ENCODE results near the gene OS9.

Gene OS9

GRCh38 chr12:57755454-57756372 lies 61.8 kb downstream of the OS9 start:
- Mint-ChIP-seq H3K9me3 (no peaks in the 10 kb centered on the region), H3K36me3 (ENCODE audit: low read depth) (peaks cover 26% of the 10 kb centered on the region), H3K27me3 (no peaks in the 10 kb centered on the region), H3K4me1 (ENCODE audit: low read depth) (peaks cover 55% of the 10 kb centered on the region), H3K27ac (peak overlapping the region; percentile 69), H3K4me3 (peak overlapping the region; percentile 81)

GRCh38 chr12:57756406-57757341 lies 62.7 kb downstream of the OS9 start:
- peak overlapping the region; percentile 81 for H3K4me3 Mint-ChIP-seq
- H3K36me3 Mint-ChIP-seq (ENCODE audit: low read depth): peaks cover 25% of the 10 kb centered on the region
- H3K4me1 Mint-ChIP-seq (ENCODE audit: low read depth): peaks cover 46% of the 10 kb centered on the region
- peak overlapping the region; percentile 69 for H3K27ac Mint-ChIP-seq
- no peaks in the 10 kb centered on the region for H3K27me3 Mint-ChIP-seq
- no peaks in the 10 kb centered on the region for H3K9me3 Mint-ChIP-seq

GRCh38 chr12:57757771-57758170 lies 63.8 kb downstream of the OS9 start:
- H3K4me3 Mint-ChIP-seq: no peak overlapping the region
- no peaks in the 10 kb centered on the region for H3K9me3 Mint-ChIP-seq
- H3K4me1 Mint-ChIP-seq (ENCODE audit: low read depth): peaks cover 39% of the 10 kb centered on the region
- H3K27ac Mint-ChIP-seq: no peak overlapping the region
- no peaks in the 10 kb centered on the region for H3K27me3 Mint-ChIP-seq
- peaks cover 31% of the 10 kb centered on the region for H3K36me3 Mint-ChIP-seq (ENCODE audit: low read depth)

- no peak overlapping the region for H3K4me3 Mint-ChIP-seq
- peaks cover 35% of the 10 kb centered on the region for H3K4me1 Mint-ChIP-seq (ENCODE audit: low read depth)
- no peak overlapping the region for H3K27ac Mint-ChIP-seq
- H3K27me3 Mint-ChIP-seq: peaks cover 3% of the 10 kb centered on the region
- peaks cover 41% of the 10 kb centered on the region for H3K36me3 Mint-ChIP-seq (ENCODE audit: low read depth)
- H3K9me3 Mint-ChIP-seq: no peaks in the 10 kb centered on the region
These were observed 64.8 kb downstream of the OS9 start for GRCh38 chr12:57758552-57759359.

- Mint-ChIP-seq H3K4me3 (no peak overlapping the region), H3K4me1 (ENCODE audit: low read depth) (peaks cover 34% of the 10 kb centered on the region), H3K36me3 (ENCODE audit: low read depth) (peaks cover 48% of the 10 kb centered on the region), H3K27me3 (peaks cover 7% of the 10 kb centered on the region), H3K9me3 (no peaks in the 10 kb centered on the region), H3K27ac (no peak overlapping the region)
These were observed 65.5 kb downstream of the OS9 start for GRCh38 chr12:57759360-57759980.

DNA sequence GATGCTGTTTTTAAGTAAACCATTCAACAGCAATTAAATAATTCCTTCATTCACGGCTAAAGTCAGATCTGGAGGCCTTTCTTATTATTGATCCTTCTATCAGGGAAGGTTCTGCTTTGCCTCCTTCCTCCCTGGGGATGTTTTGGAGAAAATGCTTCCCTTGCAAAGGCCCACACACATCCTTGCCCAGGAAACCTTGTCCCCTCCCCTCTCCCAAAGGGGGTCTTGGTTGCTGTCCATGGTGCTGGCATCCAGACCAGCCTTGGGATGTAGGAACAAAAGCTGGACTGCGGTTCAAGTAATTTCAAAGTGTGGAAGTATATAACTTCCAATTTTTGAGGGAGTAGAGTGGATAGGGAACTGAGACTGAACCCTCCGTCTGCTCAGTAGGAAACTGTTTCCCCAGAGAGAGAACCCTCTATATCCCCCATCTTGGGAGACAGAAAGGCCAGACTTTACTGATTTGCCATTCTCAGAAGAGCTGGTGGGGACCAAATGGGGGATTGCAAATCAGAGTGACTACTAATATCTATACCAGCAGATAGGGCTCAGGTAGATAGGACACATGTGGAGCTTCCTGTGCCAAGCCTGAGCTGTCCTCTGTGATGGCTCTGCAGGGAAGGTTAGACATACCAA lies 66.5 kb downstream of the OS9 start:
- Mint-ChIP-seq H3K36me3 (ENCODE audit: low read depth) (peaks cover 53% of the 10 kb centered on the region), H3K27me3 (peaks cover 8% of the 10 kb centered on the region), H3K9me3 (no peaks in the 10 kb centered on the region), H3K4me3 (no peak overlapping the region), H3K4me1 (ENCODE audit: low read depth) (peaks cover 40% of the 10 kb centered on the region), H3K27ac (no peak overlapping the region)

- Mint-ChIP-seq H3K36me3 (ENCODE audit: low read depth) (peaks cover 53% of the 10 kb centered on the region), H3K4me1 (ENCODE audit: low read depth) (peaks cover 44% of the 10 kb centered on the region), H3K27ac (no peak overlapping the region), H3K9me3 (no peaks in the 10 kb centered on the region), H3K4me3 (no peak overlapping the region), H3K27me3 (peaks cover 12% of the 10 kb centered on the region)
These were observed 67.6 kb downstream of the OS9 start for GRCh38 chr12:57761391-57761998.

DNA sequence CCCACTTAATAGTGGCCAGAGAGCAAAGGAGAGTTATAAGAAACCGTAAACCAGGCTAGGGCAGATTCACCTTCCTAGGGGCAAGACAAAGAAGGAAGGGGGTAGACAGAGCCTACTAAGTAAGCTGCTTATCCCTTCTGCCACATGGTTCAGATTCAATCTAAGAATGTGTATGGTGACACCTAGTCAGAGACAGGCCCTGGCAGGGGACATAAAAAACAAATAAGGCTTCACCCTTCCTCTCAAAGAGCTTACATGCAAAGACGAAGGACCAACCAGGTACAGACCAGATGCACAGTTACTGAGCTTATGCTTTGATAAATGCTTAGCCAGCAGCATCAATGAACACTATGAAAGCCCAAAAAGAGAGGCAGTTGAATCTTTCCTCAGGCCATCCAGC lies 68.5 kb downstream of the OS9 start:
- H3K36me3 Mint-ChIP-seq (ENCODE audit: low read depth): peaks cover 53% of the 10 kb centered on the region
- H3K27ac Mint-ChIP-seq: no peak overlapping the region
- peaks cover 48% of the 10 kb centered on the region for H3K4me1 Mint-ChIP-seq (ENCODE audit: low read depth)
- H3K4me3 Mint-ChIP-seq: no peak overlapping the region
- H3K27me3 Mint-ChIP-seq: peaks cover 14% of the 10 kb centered on the region
- H3K9me3 Mint-ChIP-seq: no peaks in the 10 kb centered on the region

GRCh38 chr12:57763881-57764661 lies 70.1 kb downstream of the OS9 start:
- H3K9me3 Mint-ChIP-seq: no peaks in the 10 kb centered on the region
- peaks cover 14% of the 10 kb centered on the region for H3K27me3 Mint-ChIP-seq
- H3K27ac Mint-ChIP-seq: peak overlapping the region; percentile 74
- peaks cover 51% of the 10 kb centered on the region for H3K4me1 Mint-ChIP-seq (ENCODE audit: low read depth)
- peaks cover 64% of the 10 kb centered on the region for H3K36me3 Mint-ChIP-seq (ENCODE audit: low read depth)
- peak overlapping the region; percentile 91 for H3K4me3 Mint-ChIP-seq

DNA sequence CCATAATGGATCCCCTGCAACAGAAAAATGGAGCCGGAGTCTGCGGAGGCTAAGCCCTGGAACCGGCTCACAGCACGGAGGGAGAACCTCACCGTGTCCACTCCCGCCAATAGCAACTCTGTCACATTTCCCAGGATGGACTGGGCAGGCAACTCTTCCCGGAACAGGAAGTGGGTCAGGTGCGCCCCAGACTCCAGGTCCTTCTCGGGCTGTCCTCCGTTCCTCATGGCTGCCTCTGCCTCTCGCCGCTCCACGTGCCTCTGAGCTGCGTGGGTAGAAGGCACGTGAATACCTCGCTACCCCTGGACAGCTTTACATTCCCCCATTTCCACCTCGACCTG lies 70.7 kb downstream of the OS9 start:
- Mint-ChIP-seq H3K4me1 (ENCODE audit: low read depth) (peaks cover 46% of the 10 kb centered on the region), H3K27ac (peak overlapping the region; percentile 74), H3K9me3 (no peaks in the 10 kb centered on the region), H3K36me3 (ENCODE audit: low read depth) (peaks cover 62% of the 10 kb centered on the region), H3K4me3 (peak overlapping the region; percentile 91), H3K27me3 (peaks cover 14% of the 10 kb centered on the region)

DNA sequence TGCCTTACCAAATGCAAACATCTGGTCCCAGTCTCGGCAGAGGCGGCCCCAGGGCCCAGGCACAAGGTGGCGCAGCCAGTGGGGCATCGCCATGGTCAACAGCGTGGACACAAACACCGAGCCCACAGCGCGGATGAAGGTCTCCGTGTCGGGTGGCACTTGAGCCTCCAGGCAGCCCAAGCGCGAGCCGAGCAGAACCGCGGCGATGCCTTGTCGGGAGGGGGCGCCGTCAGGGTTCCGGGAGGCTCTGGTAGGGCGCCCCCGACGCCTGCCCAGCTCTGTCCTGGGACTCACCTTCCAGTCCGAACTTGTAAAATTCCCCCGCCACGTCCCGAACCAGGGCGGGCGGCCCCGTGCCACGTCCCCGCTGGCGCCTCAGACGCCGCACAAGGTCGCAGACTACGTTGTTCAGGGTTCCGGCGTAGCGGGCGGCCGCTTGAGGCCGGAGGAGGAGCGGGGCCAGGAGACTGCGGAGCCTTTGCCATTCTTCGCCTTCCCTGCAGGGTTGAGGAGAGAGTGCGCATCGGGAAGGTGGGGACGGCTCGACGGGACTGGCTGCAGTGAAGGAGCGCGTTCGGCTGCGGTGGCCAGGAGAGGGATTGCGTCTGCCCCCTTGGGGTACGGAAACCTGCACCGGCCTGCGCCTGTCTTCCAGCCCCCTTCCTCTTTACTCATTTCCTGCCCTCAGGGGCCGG lies 71.2 kb downstream of the OS9 start:
- Mint-ChIP-seq H3K27me3 (peaks cover 14% of the 10 kb centered on the region), H3K4me1 (ENCODE audit: low read depth) (peaks cover 46% of the 10 kb centered on the region), H3K9me3 (no peaks in the 10 kb centered on the region), H3K27ac (peak overlapping the region; percentile 74), H3K4me3 (peak overlapping the region; percentile 91), H3K36me3 (ENCODE audit: low read depth) (peaks cover 62% of the 10 kb centered on the region)

- Mint-ChIP-seq H3K4me1 (ENCODE audit: low read depth) (peaks cover 53% of the 10 kb centered on the region), H3K27me3 (peaks cover 14% of the 10 kb centered on the region), H3K36me3 (ENCODE audit: low read depth) (peaks cover 66% of the 10 kb centered on the region), H3K27ac (peak overlapping the region; percentile 74), H3K4me3 (peak overlapping the region; percentile 91), H3K9me3 (no peaks in the 10 kb centered on the region)
These were observed 71.9 kb downstream of the OS9 start for GRCh38 chr12:57765698-57766463.

All from stimulated activated naive CD8-positive, alpha-beta T cell treated with anti-CD3 and anti-CD28 coated beads, Interleukin-15, Interleukin-2, amounts not matched to agents 100 ng/mL and 50 ng/mL, for 24 hours (primary cell).